ENCODE measurements around the gene COX14.

Gene COX14

GRCh38 chr12:50084775-50085614, 27.0 kb upstream of the COX14 start, which contains the start of gene SMARCD1:
SMARCD1 (plus strand) TSS chr12:50085342; CDS start chr12:50085370, 28 bp downstream.
- peak; percentile 83 for DNase-seq (ENCODE audit: low read depth)

DNA sequence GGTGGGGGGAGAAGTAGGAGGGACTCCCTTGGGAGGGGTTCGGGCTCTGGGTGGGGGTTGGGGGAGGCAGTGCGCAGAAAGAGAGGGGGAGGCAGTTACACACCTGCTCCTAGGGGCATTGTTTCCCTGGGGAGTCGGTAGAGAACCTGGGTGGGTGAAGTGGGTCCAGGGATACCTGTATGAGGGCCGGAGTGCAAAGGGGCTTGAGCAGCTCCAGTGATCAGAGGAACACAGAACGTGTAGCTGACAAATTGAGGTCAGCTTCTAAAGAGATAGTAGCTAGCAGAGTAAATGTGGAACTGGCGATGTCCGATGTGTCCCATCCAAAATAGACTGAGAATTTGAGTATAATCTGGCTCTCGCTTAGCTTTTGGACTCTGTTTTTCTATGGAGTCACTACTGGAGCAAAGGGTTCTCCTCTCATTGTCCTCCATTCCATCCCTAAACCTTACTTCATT, 26.4 kb upstream of the COX14 start:
- no peak for DNase-seq (ENCODE audit: low read depth)

DNA sequence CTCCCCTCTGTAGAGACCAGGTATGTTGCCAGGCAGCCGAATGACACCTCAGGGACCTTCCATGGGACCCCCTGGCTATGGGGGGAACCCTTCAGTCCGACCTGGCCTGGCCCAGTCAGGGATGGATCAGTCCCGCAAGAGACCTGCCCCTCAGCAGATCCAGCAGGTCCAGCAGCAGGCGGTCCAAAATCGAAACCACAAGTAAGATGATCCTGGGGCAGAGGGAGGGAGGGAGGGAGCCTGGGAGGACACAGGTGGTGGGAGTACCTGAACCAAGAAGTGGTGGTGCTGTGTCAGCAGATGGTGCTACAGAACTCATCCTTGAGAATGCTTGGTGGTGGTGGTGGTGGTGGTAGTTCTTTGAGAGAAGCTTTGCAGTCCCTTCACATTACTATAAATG, 25.9 kb upstream of the COX14 start:
- no peak for DNase-seq (ENCODE audit: low read depth)

DNA sequence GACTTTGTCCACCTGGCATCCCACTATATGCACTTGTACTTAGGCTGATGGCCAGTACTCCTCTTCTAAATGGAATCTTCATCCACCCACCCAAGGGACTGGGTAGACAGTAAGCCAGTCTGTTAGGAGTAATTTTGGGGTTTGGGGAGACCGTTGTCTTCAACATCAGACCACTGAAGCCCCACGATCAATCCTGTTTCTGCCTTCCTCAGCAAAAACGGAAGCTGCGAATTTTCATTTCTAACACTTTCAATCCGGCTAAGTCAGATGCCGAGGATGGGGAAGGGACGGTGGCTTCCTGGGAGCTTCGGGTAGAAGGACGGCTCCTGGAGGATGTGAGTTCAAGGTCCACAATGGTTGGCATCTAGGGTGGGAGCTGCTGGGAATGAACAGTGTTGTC, 24.9 kb upstream of the COX14 start:
- DNase-seq (ENCODE audit: low read depth), result no peak

DNA sequence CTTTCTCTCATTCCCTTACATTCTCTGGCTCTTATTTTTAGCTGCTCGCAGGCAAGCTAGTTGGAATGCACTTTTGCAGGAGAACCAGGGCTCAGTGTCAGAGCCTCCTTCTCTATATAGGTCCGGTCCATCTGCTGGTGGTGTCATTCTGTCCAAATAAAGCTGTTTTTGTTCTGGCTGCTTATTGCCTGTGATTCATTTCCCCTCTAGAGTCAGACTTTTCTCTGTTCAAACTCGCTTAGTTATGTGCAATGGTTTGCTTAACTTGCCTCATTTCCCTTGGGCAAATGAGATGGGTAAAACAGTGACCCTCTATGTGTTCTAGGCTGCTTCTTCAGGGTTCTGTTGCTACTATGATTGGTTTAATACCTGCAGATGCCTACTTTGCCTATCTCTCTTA, 24.0 kb upstream of the COX14 start:
- DNase-seq (ENCODE audit: low read depth), result no peak

DNA sequence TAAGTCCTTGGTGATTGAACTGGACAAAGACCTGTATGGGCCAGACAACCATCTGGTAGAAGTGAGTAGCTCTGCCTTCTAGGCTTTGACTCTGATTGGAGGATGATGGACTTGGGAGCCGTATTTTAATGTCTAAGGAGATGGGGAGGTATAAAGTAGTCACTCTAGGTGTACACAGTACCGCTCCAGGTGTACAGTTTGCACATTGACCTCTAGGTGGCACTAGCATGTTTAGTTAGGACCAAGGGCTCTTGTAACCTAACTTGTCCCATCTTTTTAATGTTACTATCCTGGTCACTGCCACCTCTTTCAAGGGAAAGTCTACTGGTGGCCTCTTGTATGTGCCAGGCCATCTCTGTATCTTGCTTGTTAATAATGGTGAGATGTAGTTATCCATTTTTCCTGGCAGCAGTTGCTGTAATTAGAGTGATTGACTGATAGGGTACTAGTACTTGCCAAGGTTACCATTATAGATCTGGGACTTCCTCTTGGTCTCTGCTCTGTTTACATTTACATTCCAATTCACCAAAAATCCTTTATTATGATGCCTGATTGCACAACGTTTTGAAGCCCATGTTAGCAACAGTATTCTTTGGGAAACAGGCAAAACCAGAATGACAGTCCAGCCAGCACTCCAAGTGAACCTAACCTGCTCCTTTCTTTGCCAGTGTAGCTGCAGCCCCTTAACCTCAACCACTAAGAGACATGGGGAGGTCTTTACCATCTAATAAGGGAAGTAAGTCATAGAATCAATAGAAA, 23.3 kb upstream of the COX14 start:
- DNase-seq (ENCODE audit: low read depth), result peak; percentile 37

GRCh38 chr12:50089730-50090129, 22.3 kb upstream of the COX14 start:
- DNase-seq (ENCODE audit: low read depth), result no peak

GRCh38 chr12:50090391-50090790, 21.6 kb upstream of the COX14 start:
- no peak for DNase-seq (ENCODE audit: low read depth)

GRCh38 chr12:50097952-50098351, 14.1 kb upstream of the COX14 start:
- no peak for DNase-seq (ENCODE audit: low read depth)

GRCh38 chr12:50099302-50100008, 12.6 kb upstream of the COX14 start:
- DNase-seq (ENCODE audit: low read depth), result no peak

DNA sequence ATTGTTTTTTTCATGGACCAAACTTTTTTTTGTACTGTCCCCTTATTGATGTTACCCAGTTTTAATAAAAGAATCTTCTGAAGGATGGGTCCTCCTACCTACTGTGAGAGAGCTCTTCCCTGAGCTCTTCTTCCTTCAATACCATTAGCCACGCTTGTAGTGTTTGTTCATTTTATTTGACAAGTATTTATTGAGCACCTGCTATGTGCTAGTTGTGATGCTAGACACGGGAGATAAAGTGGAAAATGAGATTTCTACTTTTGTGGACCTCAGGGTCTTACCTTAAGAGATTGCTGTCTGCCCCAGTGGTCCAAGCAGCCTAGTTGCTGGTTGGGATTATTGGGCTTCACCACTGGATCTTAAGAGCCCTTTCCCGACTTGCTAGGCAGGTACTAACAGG, 11.5 kb upstream of the COX14 start:
- no peak for DNase-seq (ENCODE audit: low read depth)

DNA sequence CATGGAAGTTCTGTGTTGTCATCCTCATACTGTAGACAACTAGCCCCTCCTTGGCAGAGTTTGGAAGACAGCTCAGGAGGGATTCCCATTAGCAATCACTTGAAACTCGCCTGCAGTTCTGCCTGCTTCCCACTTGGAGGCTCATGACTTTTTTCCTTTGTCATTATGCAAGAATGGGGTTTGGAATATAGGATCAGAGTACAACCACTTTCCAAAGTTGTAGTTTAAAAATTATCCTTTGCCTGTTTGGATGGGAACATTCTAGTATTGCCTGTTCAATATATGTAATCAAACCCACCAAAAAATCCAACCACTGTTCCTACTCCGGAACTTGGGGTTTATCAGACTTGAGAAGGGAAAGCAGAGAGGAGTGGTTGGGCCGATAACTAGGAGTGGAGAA, 10.4 kb upstream of the COX14 start:
- DNase-seq (ENCODE audit: low read depth), result no peak

- no peak for DNase-seq (ENCODE audit: low read depth)
These were observed 9.9 kb upstream of the COX14 start for GRCh38 chr12:50102131-50102531.

DNA sequence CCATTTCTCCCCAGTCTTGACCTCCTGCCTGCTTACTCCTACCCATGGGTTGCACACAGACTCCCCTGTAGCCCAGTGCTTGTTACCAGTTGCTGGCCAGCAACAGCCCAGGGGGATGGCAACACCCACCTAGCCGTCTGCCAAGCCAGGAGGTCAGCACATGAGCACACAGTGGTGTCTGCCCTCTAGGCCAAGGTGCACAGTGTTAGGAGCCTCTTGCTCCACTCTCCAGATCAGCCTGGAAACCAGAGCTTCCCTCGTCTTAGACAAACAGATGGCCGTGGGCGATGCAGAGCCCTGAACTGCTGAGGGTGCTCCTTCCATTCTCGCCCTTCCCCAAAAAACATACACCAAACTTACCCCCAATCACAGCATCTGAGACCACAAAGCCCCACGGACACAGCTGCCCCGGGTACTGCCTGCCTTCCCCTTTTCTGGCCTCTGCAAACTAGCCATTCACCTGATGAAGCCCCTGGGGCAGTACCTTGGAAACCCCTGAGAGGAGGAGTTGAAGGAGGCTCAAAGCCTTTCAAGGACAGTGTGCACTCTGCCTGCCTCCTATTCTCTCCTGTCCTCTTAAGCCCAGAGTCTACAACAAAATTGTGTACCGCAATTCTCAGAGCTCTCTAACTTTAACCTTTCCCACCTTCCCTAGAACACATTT, 9.3 kb upstream of the COX14 start:
- DNase-seq (ENCODE audit: low read depth), result no peak

- DNase-seq (ENCODE audit: low read depth), result no peak
These were observed 8.7 kb upstream of the COX14 start for GRCh38 chr12:50103351-50103750.

DNA sequence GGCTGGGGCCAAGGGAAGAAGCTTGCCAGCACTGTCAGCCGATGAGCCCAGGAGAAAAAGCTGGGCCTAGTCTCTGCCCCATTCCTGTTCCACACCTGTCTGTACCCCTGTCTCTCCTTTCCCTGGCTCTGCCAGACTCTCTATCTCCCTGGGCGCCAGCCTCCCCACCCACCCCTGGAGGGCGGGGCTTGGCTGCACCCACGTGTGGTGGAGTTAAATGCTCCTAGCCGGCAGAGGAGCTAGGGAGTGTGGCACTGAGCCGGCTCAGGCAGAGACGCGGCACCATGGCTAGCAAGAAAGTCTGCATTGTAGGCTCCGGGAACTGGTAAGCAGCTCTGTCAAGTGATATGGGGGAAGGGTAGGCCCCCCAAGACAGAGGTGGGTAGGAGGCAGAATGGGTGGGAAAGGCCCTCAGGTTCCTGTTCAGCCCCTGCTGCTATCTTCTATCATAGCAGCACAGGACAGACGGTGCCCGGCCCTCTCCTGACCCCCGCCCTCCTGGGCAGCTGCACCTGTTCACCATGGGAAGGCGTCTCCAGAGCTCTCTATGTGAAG, 8.2 kb upstream of the COX14 start, which contains the start of gene GPD1:
Gene GPD1 (plus strand): TSS at position 242 of the 555 bp plus-strand sequence. CDS start 43 bp downstream, at position 285.
- peak; percentile 18 for DNase-seq (ENCODE audit: low read depth)

DNA sequence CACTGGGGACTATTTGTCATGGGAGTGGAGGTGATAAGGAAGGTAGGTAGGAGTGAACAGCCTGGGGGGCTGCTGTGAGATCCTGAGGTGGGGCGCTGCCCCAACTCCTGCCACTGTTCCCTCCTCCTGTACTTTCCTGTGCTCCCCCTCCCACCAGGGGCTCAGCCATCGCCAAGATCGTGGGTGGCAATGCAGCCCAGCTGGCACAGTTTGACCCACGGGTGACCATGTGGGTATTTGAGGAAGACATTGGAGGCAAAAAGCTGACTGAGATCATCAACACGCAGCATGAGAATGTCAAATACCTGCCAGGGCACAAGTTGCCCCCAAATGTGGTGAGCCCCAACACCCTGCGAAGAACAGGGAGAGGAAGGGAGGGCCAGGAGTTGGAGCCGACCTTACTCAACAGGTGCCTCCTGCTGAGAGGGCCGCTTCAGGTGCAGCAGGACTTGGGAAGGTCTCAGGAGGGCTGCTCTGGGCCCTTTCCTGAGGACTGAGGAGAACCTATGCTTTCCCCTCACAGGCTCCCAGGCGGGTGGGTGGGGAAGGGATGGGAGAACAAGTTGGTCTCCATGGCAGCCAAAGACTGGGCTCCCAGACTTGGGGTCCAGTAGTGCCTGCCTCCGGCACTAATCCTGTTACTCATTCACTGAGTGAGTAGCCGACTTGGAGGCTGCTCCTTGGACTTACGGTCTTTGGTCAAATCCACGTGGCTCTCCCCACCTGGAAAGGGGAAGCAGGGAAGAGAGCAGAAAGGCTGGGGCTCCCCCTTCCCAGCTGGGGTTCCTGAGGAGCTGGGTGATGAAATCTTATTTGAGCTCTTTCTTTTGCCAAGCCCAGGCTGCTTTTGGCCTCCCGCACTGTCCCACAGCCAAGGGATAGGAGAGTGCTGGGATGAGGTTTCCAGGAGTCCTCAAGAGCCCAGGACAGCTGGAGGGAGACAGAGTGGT, 7.3 kb upstream of the COX14 start:
- DNase-seq (ENCODE audit: low read depth), result no peak

DNA sequence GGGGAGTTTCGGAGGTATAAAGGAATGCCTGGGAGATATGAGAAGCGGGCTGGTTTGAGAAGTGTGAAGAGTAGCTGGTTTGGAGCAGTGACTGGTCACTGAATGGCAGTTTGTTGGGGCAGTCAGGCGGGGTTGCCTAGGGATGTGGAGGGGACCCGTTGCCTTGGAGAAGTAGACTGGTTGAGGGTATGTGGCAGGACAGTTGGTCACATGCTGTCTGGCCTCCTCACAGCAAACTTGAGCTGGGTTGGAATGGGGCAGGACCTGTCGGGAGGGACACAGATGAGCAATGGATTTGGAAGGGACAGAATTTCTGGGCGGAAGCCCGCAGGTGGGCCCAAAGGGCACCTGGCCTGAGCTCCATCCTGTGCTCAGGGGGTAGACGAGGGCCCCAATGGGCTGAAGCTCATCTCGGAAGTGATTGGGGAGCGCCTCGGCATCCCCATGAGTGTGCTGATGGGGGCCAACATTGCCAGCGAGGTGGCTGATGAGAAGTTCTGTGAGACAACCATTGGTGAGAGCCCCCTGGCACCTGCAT, 6.1 kb upstream of the COX14 start:
- DNase-seq (ENCODE audit: low read depth), result no peak

GRCh38 chr12:50106907-50107306, 5.1 kb upstream of the COX14 start:
- DNase-seq (ENCODE audit: low read depth), result no peak

Measured in stimulated activated CD4-positive, alpha-beta T cell treated with anti-CD3 and anti-CD28 coated beads, Interleukin-2, amount 100 ng/mL, for 4 hours (primary cell).